IPS-20b (cell line): ENCODE data around the gene CDKAL1.

Experiments used
- H3K27ac ChIP-seq: one replicate; pipeline ENCODE4 v1.5.1; 2013; ENCODE audit warnings: low read length
- H3K27me3 ChIP-seq: 2 replicates; pipeline ENCODE4 v1.6.1; 2013; ENCODE audit warnings: mild to moderate bottlenecking, low read length, inconsistent platforms; ENCODE audit not compliant: insufficient read depth
- H3K36me3 ChIP-seq: 2 replicates; pipeline ENCODE4 v1.6.1; 2013; ENCODE audit warnings: low read depth, mild to moderate bottlenecking, inconsistent platforms, low read length, moderate library complexity; ENCODE audit not compliant: insufficient read depth
- H3K4me1 ChIP-seq: 2 replicates; pipeline ENCODE4 v1.6.1; 2013; ENCODE audit warnings: mild to moderate bottlenecking, control low read depth, inconsistent platforms, low read length, moderate library complexity; ENCODE audit not compliant: insufficient read depth
- H3K4me3 ChIP-seq: 2 replicates; pipeline ENCODE4 v1.5.1; 2013; ENCODE audit warnings: mild to moderate bottlenecking, low read length, inconsistent platforms
- H3K9ac ChIP-seq: 2 replicates; pipeline ENCODE4 v1.6.1; 2013; ENCODE audit warnings: low read depth, mild to moderate bottlenecking, inconsistent platforms, low read length, moderate library complexity
- H3K9me3 ChIP-seq: 2 replicates; pipeline ENCODE4 v1.6.1; 2013; ENCODE audit warnings: mild to moderate bottlenecking, low read depth, low read length, inconsistent platforms; ENCODE audit not compliant: insufficient read depth

CDKAL1 gene

GRCh38 chr6:21118216-21118780 is 584.0 kb downstream of the CDKAL1 start:
- H3K27ac ChIP-seq = no peak overlapping the region
- H3K4me3 ChIP-seq = no peak overlapping the region
- no peak overlapping the region for H3K9ac ChIP-seq
- no peaks in the 10 kb centered on the region for H3K9me3 ChIP-seq
- no peaks in the 10 kb centered on the region for H3K36me3 ChIP-seq
- peaks cover 5% of the 10 kb centered on the region; the same call in 1 of the 2 replicates for H3K4me1 ChIP-seq
- no peaks in the 10 kb centered on the region for H3K27me3 ChIP-seq

- Histone ChIP-seq H3K9me3 (no peaks in the 10 kb centered on the region), H3K27me3 (no peaks in the 10 kb centered on the region), H3K9ac (no peak overlapping the region), H3K4me1 (no peaks in the 10 kb centered on the region), H3K4me3 (no peak overlapping the region), H3K36me3 (no peaks in the 10 kb centered on the region), H3K27ac (no peak overlapping the region)
Observed at GRCh38 chr6:21121636-21122136, 587.4 kb downstream of the CDKAL1 start.

GRCh38 chr6:21123507-21124436 is 589.5 kb downstream of the CDKAL1 start:
- Histone ChIP-seq H3K9me3 (no peaks in the 10 kb centered on the region), H3K27ac (no peak overlapping the region), H3K4me1 (no peaks in the 10 kb centered on the region), H3K36me3 (no peaks in the 10 kb centered on the region), H3K4me3 (no peak overlapping the region), H3K27me3 (no peaks in the 10 kb centered on the region), H3K9ac (no peak overlapping the region)

- Histone ChIP-seq H3K27me3 (no peaks in the 10 kb centered on the region), H3K4me3 (no peak overlapping the region), H3K9me3 (no peaks in the 10 kb centered on the region), H3K9ac (no peak overlapping the region), H3K27ac (no peak overlapping the region), H3K4me1 (peaks cover 18% of the 10 kb centered on the region; the same call in 1 of the 2 replicates), H3K36me3 (no peaks in the 10 kb centered on the region)
Observed at GRCh38 chr6:21128601-21129000, 594.3 kb downstream of the CDKAL1 start.

- no peaks in the 10 kb centered on the region for H3K9me3 ChIP-seq
- H3K27me3 ChIP-seq = no peaks in the 10 kb centered on the region
- no peak overlapping the region for H3K4me3 ChIP-seq
- peaks cover 28% of the 10 kb centered on the region; the same call in 1 of the 2 replicates for H3K4me1 ChIP-seq
- H3K36me3 ChIP-seq = no peaks in the 10 kb centered on the region
- no peak overlapping the region for H3K9ac ChIP-seq
- H3K27ac ChIP-seq = no peak overlapping the region
Observed at GRCh38 chr6:21131406-21131805, 597.1 kb downstream of the CDKAL1 start.

GRCh38 chr6:21132446-21132845 is 598.2 kb downstream of the CDKAL1 start:
- Histone ChIP-seq H3K9ac (no peak overlapping the region; the same call in 1 of the 2 replicates), H3K4me1 (peaks cover 35% of the 10 kb centered on the region; the same call in 1 of the 2 replicates), H3K27me3 (no peaks in the 10 kb centered on the region), H3K9me3 (no peaks in the 10 kb centered on the region), H3K36me3 (no peaks in the 10 kb centered on the region), H3K4me3 (no peak overlapping the region), H3K27ac (no peak overlapping the region)

- no peaks in the 10 kb centered on the region for H3K9me3 ChIP-seq
- no peaks in the 10 kb centered on the region for H3K27me3 ChIP-seq
- H3K4me1 ChIP-seq = peaks cover 42% of the 10 kb centered on the region; the same call in 1 of the 2 replicates
- no peak overlapping the region for H3K4me3 ChIP-seq
- H3K36me3 ChIP-seq = no peaks in the 10 kb centered on the region
- no peak overlapping the region; the same call in 1 of the 2 replicates for H3K9ac ChIP-seq
- H3K27ac ChIP-seq = no peak overlapping the region
Observed at GRCh38 chr6:21132856-21133838, 598.9 kb downstream of the CDKAL1 start.

- Histone ChIP-seq H3K27me3 (no peaks in the 10 kb centered on the region), H3K9ac (0 out of 2 replicates have a peak overlapping the region, but pooled peaks have one; percentile 21), H3K27ac (no peak overlapping the region), H3K36me3 (no peaks in the 10 kb centered on the region), H3K9me3 (no peaks in the 10 kb centered on the region), H3K4me3 (peak overlapping the region; percentile 25; the same call in 1 of the 2 replicates), H3K4me1 (peaks cover 42% of the 10 kb centered on the region; the same call in 1 of the 2 replicates)
Observed at GRCh38 chr6:21133901-21134300, 599.6 kb downstream of the CDKAL1 start.

GRCh38 chr6:21134356-21134755 is 600.1 kb downstream of the CDKAL1 start:
- no peaks in the 10 kb centered on the region for H3K36me3 ChIP-seq
- peaks cover 42% of the 10 kb centered on the region; the same call in 1 of the 2 replicates for H3K4me1 ChIP-seq
- no peaks in the 10 kb centered on the region for H3K9me3 ChIP-seq
- no peak overlapping the region for H3K27ac ChIP-seq
- H3K9ac ChIP-seq = 0 out of 2 replicates have a peak overlapping the region, but pooled peaks have one; percentile 21
- peak overlapping the region; percentile 25; the same call in 1 of the 2 replicates for H3K4me3 ChIP-seq
- no peaks in the 10 kb centered on the region for H3K27me3 ChIP-seq

GRCh38 chr6:21135484-21136013 is 601.3 kb downstream of the CDKAL1 start:
- Histone ChIP-seq H3K36me3 (no peaks in the 10 kb centered on the region), H3K4me1 (peaks cover 42% of the 10 kb centered on the region; the same call in 1 of the 2 replicates), H3K9ac (no peak overlapping the region), H3K27ac (no peak overlapping the region), H3K9me3 (no peaks in the 10 kb centered on the region), H3K27me3 (no peaks in the 10 kb centered on the region), H3K4me3 (no peak overlapping the region)
